NCI-H446 treated with DMSO at 0.1 percent for 48 hours (cell line): ENCODE measurements around the gene ZFHX3.
"Not testable (repeated sequence)": the region's sequence is repeated elsewhere in the genome, so short reads cannot be mapped to it uniquely, and the experiment has no call there.

ENCODE experiments used
- DNase-seq: peaks from one replicate; lab custom pipeline; 2025; lab: John Stamatoyannopoulos, UW

Gene ZFHX3

GRCh38 chr16:72996291-72997062 lies 51.5 kb downstream of the ZFHX3 start:
- DNase-seq = no peak

- not testable (repeated sequence) for DNase-seq
These were observed 52.1 kb downstream of the ZFHX3 start for GRCh38 chr16:72995882-72996270.

GRCh38 chr16:72995151-72995881 lies 52.6 kb downstream of the ZFHX3 start:
- DNase-seq = no peak

- DNase-seq = no peak
These were observed 55.8 kb downstream of the ZFHX3 start for GRCh38 chr16:72992142-72992601.

- DNase-seq = no peak
These were observed 56.3 kb downstream of the ZFHX3 start for GRCh38 chr16:72991644-72992043.

GRCh38 chr16:72991211-72991610 lies 56.7 kb downstream of the ZFHX3 start:
- no peak for DNase-seq

- no peak for DNase-seq
These were observed 57.4 kb downstream of the ZFHX3 start for GRCh38 chr16:72990571-72990970.

- DNase-seq = no peak
These were observed 58.1 kb downstream of the ZFHX3 start for GRCh38 chr16:72989579-72990551.

- DNase-seq = not testable (repeated sequence)
These were observed 58.7 kb downstream of the ZFHX3 start for GRCh38 chr16:72989203-72989578.

- no peak for DNase-seq
These were observed 59.4 kb downstream of the ZFHX3 start for GRCh38 chr16:72988569-72988968.

GRCh38 chr16:72987480-72987901 lies 60.4 kb downstream of the ZFHX3 start:
- no peak for DNase-seq

- no peak for DNase-seq
These were observed 61.9 kb downstream of the ZFHX3 start for GRCh38 chr16:72985995-72986394.

- DNase-seq = peak; percentile 38
These were observed 62.6 kb downstream of the ZFHX3 start for GRCh38 chr16:72985148-72985941.

GRCh38 chr16:72983728-72984350 lies 64.1 kb downstream of the ZFHX3 start:
- DNase-seq = no peak

GRCh38 chr16:72983241-72983640 lies 64.7 kb downstream of the ZFHX3 start:
- DNase-seq = no peak

- no peak for DNase-seq
These were observed 68.0 kb downstream of the ZFHX3 start for GRCh38 chr16:72979974-72980373.

- DNase-seq = no peak
These were observed 69.7 kb downstream of the ZFHX3 start for GRCh38 chr16:72978212-72978611.

GRCh38 chr16:72977127-72977526 lies 70.8 kb downstream of the ZFHX3 start:
- no peak for DNase-seq

- DNase-seq = no peak
These were observed 71.4 kb downstream of the ZFHX3 start for GRCh38 chr16:72976438-72977064.

GRCh38 chr16:72975809-72976437 lies 72.0 kb downstream of the ZFHX3 start:
- no peak for DNase-seq
